GM23338 (cell line): ENCODE data around the gene GIGYF1. TPM values are rescaled to one million over a fixed set of nuclear protein-coding genes. Genes with fewer than 3 reads are reported as not detected.

Source experiments
- ATAC-seq: fragments of 200-7000 bp; cut with Tn5 transposase; 3 replicates; pipeline ENCODE4 v1.9.1; 2020
- DNase-seq: peaks from one replicate; pipeline ENCODE4 v3.0.0-alpha.2; 2015; ENCODE audit warnings: low spot score
- H2AFZ ChIP-seq: fragments of 200-600 bp; sonication (generic); 2 replicates; pipeline ENCODE4 v1.8.0; 2016; ENCODE audit warnings: antibody characterized with exemption, mild to moderate bottlenecking, moderate library complexity
- H3F3A ChIP-seq: fragments of 200-600 bp; sonication (generic); replicated peaks from 2 replicates; pipeline ENCODE4 v1.8.0; 2017; ENCODE audit warnings: antibody characterized with exemption, mixed run types, low read depth
- H3K27ac ChIP-seq: fragments of 200-600 bp; sonication (generic); 2 replicates; pipeline ENCODE4 v1.6.1; 2016; ENCODE audit warnings: low read depth
- H3K27me3 ChIP-seq: fragments of 200-600 bp; sonication (generic); 2 replicates; pipeline ENCODE4 v1.8.0; 2016; ENCODE audit warnings: mild to moderate bottlenecking, mixed run types, moderate library complexity; ENCODE audit not compliant: insufficient read depth
- H3K36me3 ChIP-seq: fragments of 200-600 bp; sonication (generic); 2 replicates; pipeline ENCODE4 v1.8.0; 2016; ENCODE audit warnings: mild to moderate bottlenecking; ENCODE audit not compliant: insufficient read depth
- H3K4me1 ChIP-seq: fragments of 200-600 bp; sonication (generic); 2 replicates; pipeline ENCODE4 v1.8.0; 2016; ENCODE audit warnings: mild to moderate bottlenecking, moderate library complexity; ENCODE audit not compliant: insufficient read depth
- H3K4me2 ChIP-seq: fragments of 200-600 bp; sonication (generic); 2 replicates; pipeline ENCODE4 v1.7.1; 2017; ENCODE audit warnings: mixed run types
- H3K4me3 ChIP-seq: fragments of 200-600 bp; sonication (generic); 2 replicates; pipeline ENCODE4 v1.6.1; 2016; ENCODE audit warnings: mixed run types
- H3K79me2 ChIP-seq: fragments of 200-600 bp; sonication (generic); replicated peaks from 2 replicates; pipeline ENCODE4 v1.8.0; 2017; ENCODE audit warnings: mild to moderate bottlenecking; ENCODE audit not compliant: insufficient read depth
- H3K9me2 ChIP-seq: fragments of 200-600 bp; sonication (generic); 2 replicates; pipeline ENCODE4 v1.8.0; 2017; ENCODE audit not compliant: insufficient read depth
- H4K20me1 ChIP-seq: fragments of 200-600 bp; sonication (generic); replicated peaks from 2 replicates; pipeline ENCODE4 v1.8.0; 2017; ENCODE audit warnings: mild to moderate bottlenecking; ENCODE audit not compliant: insufficient read depth
- H3K27ac Mint-ChIP-seq: 2 replicates; pipeline ENCODE4 v1.8.0; 2020; ENCODE audit warnings: inconsistent platforms, mild to moderate bottlenecking, moderate library complexity, mixed read lengths
- H3K27me3 Mint-ChIP-seq: 3 replicates; pipeline ENCODE4 v1.8.0; 2022; ENCODE audit warnings: low read depth, mild to moderate bottlenecking, moderate library complexity, mixed read lengths, inconsistent platforms; ENCODE audit not compliant: insufficient read depth, poor library complexity
- H3K36me3 Mint-ChIP-seq: 3 replicates; pipeline ENCODE4 v1.8.0; 2021; ENCODE audit warnings: low read depth, mild to moderate bottlenecking, inconsistent platforms, moderate library complexity, mixed read lengths
- H3K4me1 Mint-ChIP-seq: 3 replicates; pipeline ENCODE4 v1.8.0; 2020; ENCODE audit warnings: mild to moderate bottlenecking, inconsistent platforms, mixed read lengths
- H3K4me3 Mint-ChIP-seq: 3 replicates; pipeline ENCODE4 v1.8.0; 2021; ENCODE audit warnings: moderate library complexity, mild to moderate bottlenecking, inconsistent platforms, mixed read lengths
- H3K9me3 Mint-ChIP-seq: 3 replicates; pipeline ENCODE4 v1.8.0; 2020; ENCODE audit warnings: moderate library complexity, mild to moderate bottlenecking, inconsistent platforms, mixed read lengths
- CREB1 ChIP-seq: fragments of 250-450 bp; sonication (Bioruptor Pico); IDR thresholded peaks from 2 replicates; pipeline ENCODE4 v1.5.0; 2020; ENCODE audit warnings: low read depth, mild to moderate bottlenecking, moderate library complexity
- EZH2 ChIP-seq: fragments of 200-600 bp; sonication (generic); IDR thresholded peaks from one replicate; pipeline ENCODE4 v1.8.0; 2017; ENCODE audit warnings: antibody characterized with exemption, mild to moderate bottlenecking, low read depth; ENCODE audit not compliant: unreplicated experiment
- EZH2phosphoT487 ChIP-seq: fragments of 200-600 bp; sonication (generic); IDR thresholded peaks from one replicate; pipeline ENCODE4 v1.8.1; 2018; ENCODE audit warnings: antibody characterized with exemption; ENCODE audit not compliant: unreplicated experiment
- POLR2AphosphoS5 ChIP-seq: IDR thresholded peaks from 2 replicates; pipeline ENCODE4 v1.6.1; 2016; ENCODE audit warnings: antibody characterized with exemption, low read depth
- STAT1 ChIP-seq: IDR thresholded peaks from one replicate; pipeline ENCODE4 v1.6.1; 2016; ENCODE audit warnings: antibody characterized with exemption; ENCODE audit not compliant: unreplicated experiment
- ZNF114 ChIP-seq: fragments of 250-450 bp; sonication (Bioruptor Pico); IDR thresholded peaks from 2 replicates; pipeline ENCODE4 v1.5.0; 2020; ENCODE audit warnings: mild to moderate bottlenecking, moderate library complexity
- ZNF331 ChIP-seq: fragments of 250-450 bp; sonication (Bioruptor Pico); IDR thresholded peaks from 2 replicates; pipeline ENCODE4 v1.5.0; 2020; ENCODE audit warnings: low read depth, mild to moderate bottlenecking, moderate library complexity
- polyA plus RNA-seq: library from polyadenylated mRNA; unstranded; fragments of >200 nt; fragmentation: Nextera tagmentation; extraction: Ambion mirVana; gene quantifications from 2 replicates; pipeline ENCODE4 v1.2.1, GENCODE V29; 2016
- total RNA-seq: library from RNA; depleted of rRNA; stranded (reverse); fragments of >200 nt; shearing (Covaris generic); gene quantifications from 2 replicates; pipeline ENCODE4 v1.2.3, GENCODE V29; 2014
- TF ChIP-seq, protein P1 (sequence below): fragments of 250-450 bp; sonication (Bioruptor Pico); IDR thresholded peaks from 2 replicates; pipeline ENCODE4 v1.5.0; 2020; ENCODE audit warnings: mild to moderate bottlenecking, moderate library complexity

The GIGYF1 gene
- total and polyA plus RNA-seq, 2 experiments from 2014 or later: 40.4 to 69.8 TPM

DNA sequence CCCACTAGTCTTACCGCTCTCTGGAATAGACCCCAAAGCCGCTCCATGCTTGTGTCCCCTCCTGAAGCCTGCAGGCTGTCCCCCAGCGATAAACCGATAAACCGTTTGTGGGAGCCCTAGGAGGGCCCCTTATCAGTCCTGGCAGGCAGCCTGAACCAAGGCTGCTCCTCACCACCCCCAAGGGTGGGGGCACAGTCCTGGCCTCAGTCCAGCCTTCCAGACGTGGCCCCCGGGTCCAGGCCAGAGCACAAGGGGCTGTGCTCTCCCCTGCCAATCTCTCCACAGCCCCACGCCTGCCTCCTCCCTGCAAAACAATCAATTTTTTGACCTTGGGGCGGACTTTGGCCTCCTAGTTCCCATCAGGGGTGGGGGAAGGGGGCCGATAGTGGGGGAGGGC is 52.6 kb downstream of the GIGYF1 start, which contains the start of gene TFR2:
TSS of gene TFR2 (minus strand) at position 90 of the 397 bp plus-strand sequence. CDS start at position 47, 43 bp downstream.
- Histone ChIP-seq H3K27me3 (no peaks in the 10 kb centered on the region), H3K4me2 (peak within 1 kb of the TSS; percentile 60), H3K4me1 (peaks cover 4% of the 10 kb centered on the region; the same call in 1 of the 2 replicates), H3K27ac (no peak within 1 kb of the TSS), H3K9me2 (no peaks in the 10 kb centered on the region), H3K79me2 (no peaks in the 10 kb centered on the region), H4K20me1 (no peaks in the 10 kb centered on the region), H3K36me3 (no peaks in the 10 kb centered on the region), H3F3A (0 out of 2 replicates have a peak, but pooled peaks cover 4% of the 10 kb centered on the region), H2AFZ (peak within 1 kb of the TSS; percentile 12; the same call in 1 of the 2 replicates), H3K4me3 (peak within 1 kb of the TSS; percentile 46; the same call in 1 of the 2 replicates)
- no peak for TF ChIP-seq POLR2AphosphoS5
- TF ChIP-seq ZNF114 (CRISPR knock-in tag): no peak
- TF ChIP-seq EZH2phosphoT487: no peak
- TF ChIP-seq EZH2: no peak
- TF ChIP-seq CREB1 (CRISPR knock-in tag): no peak
- no peak for TF ChIP-seq STAT1
- no peaks in the 10 kb centered on the region for H3K36me3 Mint-ChIP-seq
- H3K27ac Mint-ChIP-seq: no peak within 1 kb of the TSS
- peaks cover 2% of the 10 kb centered on the region for H3K27me3 Mint-ChIP-seq
- no peaks in the 10 kb centered on the region for H3K9me3 Mint-ChIP-seq
- H3K4me1 Mint-ChIP-seq: peaks cover 23% of the 10 kb centered on the region
- no peak within 1 kb of the TSS for H3K4me3 Mint-ChIP-seq
- DNase-seq (no peak), ATAC-seq (no peak)

DNA sequence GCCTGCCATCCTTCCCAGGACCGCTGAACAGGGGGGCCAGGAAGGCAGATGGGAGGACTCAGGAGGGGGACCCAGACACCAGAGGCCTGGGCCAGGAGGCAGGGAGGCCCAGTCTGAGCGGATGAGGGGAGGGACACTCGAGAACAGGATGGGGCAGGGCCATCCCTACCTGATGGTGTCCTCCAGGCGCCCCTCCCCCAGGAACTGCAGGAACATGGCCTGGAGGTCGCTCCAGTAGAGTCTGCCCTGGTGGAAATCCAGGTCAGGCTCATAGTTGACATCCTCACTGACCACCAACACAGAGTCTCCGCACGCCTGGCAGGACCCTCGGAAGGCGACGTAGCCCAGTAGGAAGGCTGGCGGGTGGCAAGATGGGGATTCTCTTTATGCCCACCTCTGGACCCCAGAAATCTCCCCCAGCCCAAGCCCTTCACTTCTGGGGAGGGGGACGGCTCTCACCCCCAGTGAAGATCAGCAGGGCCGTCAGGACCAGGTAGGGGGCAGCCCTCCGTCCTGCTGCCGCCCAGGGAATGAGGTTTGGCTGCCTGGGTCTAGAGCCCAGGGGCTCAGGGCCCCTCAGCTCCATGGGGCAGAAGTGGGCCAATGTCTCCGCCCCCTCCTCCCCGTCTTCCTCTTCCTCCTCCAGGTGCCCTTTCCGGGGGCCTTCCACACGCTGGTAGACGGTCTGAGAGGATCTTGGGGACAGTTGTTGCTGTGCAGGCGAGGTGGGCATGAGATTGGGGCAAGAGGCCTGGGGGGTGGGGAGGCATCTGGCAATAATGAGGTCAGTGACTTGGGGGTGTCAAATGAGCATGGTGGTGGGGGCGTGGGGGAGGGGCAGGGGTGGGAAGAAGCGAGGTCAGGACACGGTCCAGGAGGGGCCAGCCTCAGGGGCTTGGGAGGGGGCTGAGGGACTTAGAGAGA is 53.3 kb downstream of the GIGYF1 start:
- Histone ChIP-seq H3K36me3 (no peaks in the 10 kb centered on the region), H3K79me2 (no peaks in the 10 kb centered on the region), H3K4me2 (peak overlapping the region; percentile 60), H3K9me2 (no peaks in the 10 kb centered on the region), H3K4me1 (peaks cover 4% of the 10 kb centered on the region; the same call in 1 of the 2 replicates), H3K27ac (no peak overlapping the region), H3K4me3 (no peak overlapping the region), H3K27me3 (no peaks in the 10 kb centered on the region), H3F3A (0 out of 2 replicates have a peak, but pooled peaks cover 4% of the 10 kb centered on the region), H4K20me1 (no peaks in the 10 kb centered on the region), H2AFZ (no peak overlapping the region)
- TF ChIP-seq CREB1 (CRISPR knock-in tag) (no peak), STAT1 (no peak), ZNF114 (CRISPR knock-in tag) (no peak)
- no peaks in the 10 kb centered on the region for H3K9me3 Mint-ChIP-seq
- H3K4me3 Mint-ChIP-seq: no peak overlapping the region
- H3K27ac Mint-ChIP-seq: no peak overlapping the region
- peak; percentile 4; the same call in 1 of the 3 replicates for ATAC-seq
- no peak for DNase-seq
- no peaks in the 10 kb centered on the region for H3K36me3 Mint-ChIP-seq
- H3K27me3 Mint-ChIP-seq: peaks cover 2% of the 10 kb centered on the region
- peaks cover 23% of the 10 kb centered on the region for H3K4me1 Mint-ChIP-seq

DNA sequence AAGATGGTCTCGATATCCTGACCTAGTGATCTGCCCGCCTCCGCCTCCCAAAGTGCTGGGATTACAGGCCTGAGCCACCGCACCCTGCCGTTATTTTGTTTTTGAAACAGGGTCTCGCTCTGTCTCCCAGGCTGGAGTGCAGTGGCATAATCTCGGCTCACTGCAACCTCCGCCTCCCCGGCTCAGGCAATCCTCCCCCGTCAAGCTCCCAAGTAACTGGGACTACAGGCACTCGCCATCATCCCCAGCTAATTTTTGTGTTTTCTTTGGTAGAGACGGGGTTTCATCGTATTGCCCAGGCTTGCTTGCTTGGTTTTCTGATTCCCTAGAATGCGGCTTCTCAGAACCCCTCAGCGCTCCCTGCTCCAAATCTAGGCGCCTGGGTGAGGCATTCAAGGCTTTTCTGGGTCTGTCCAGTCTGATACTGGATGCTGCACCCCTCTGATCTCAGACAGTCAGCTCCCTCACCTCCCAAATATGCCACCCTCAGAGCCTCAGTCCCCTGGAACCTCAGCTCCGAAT is 54.0 kb downstream of the GIGYF1 start:
- Mint-ChIP-seq H3K4me1 (peaks cover 23% of the 10 kb centered on the region), H3K9me3 (no peaks in the 10 kb centered on the region), H3K27me3 (peaks cover 2% of the 10 kb centered on the region), H3K27ac (no peak overlapping the region), H3K36me3 (no peaks in the 10 kb centered on the region), H3K4me3 (no peak overlapping the region)
- no peaks in the 10 kb centered on the region for H3K79me2 ChIP-seq
- H3K36me3 ChIP-seq: no peaks in the 10 kb centered on the region
- peak overlapping the region; percentile 60 for H3K4me2 ChIP-seq
- no peaks in the 10 kb centered on the region for H3K9me2 ChIP-seq
- ATAC-seq (peak; percentile 7; the same call in 1 of the 3 replicates), DNase-seq (no peak)
- H3K4me3 ChIP-seq: no peak overlapping the region
- H2AFZ ChIP-seq: no peak overlapping the region
- 0 out of 2 replicates have a peak, but pooled peaks cover 4% of the 10 kb centered on the region for H3F3A ChIP-seq
- no peaks in the 10 kb centered on the region for H4K20me1 ChIP-seq
- no peak overlapping the region for H3K27ac ChIP-seq
- H3K4me1 ChIP-seq: peaks cover 4% of the 10 kb centered on the region; the same call in 1 of the 2 replicates
- no peaks in the 10 kb centered on the region for H3K27me3 ChIP-seq
- TF ChIP-seq, protein P1, sequence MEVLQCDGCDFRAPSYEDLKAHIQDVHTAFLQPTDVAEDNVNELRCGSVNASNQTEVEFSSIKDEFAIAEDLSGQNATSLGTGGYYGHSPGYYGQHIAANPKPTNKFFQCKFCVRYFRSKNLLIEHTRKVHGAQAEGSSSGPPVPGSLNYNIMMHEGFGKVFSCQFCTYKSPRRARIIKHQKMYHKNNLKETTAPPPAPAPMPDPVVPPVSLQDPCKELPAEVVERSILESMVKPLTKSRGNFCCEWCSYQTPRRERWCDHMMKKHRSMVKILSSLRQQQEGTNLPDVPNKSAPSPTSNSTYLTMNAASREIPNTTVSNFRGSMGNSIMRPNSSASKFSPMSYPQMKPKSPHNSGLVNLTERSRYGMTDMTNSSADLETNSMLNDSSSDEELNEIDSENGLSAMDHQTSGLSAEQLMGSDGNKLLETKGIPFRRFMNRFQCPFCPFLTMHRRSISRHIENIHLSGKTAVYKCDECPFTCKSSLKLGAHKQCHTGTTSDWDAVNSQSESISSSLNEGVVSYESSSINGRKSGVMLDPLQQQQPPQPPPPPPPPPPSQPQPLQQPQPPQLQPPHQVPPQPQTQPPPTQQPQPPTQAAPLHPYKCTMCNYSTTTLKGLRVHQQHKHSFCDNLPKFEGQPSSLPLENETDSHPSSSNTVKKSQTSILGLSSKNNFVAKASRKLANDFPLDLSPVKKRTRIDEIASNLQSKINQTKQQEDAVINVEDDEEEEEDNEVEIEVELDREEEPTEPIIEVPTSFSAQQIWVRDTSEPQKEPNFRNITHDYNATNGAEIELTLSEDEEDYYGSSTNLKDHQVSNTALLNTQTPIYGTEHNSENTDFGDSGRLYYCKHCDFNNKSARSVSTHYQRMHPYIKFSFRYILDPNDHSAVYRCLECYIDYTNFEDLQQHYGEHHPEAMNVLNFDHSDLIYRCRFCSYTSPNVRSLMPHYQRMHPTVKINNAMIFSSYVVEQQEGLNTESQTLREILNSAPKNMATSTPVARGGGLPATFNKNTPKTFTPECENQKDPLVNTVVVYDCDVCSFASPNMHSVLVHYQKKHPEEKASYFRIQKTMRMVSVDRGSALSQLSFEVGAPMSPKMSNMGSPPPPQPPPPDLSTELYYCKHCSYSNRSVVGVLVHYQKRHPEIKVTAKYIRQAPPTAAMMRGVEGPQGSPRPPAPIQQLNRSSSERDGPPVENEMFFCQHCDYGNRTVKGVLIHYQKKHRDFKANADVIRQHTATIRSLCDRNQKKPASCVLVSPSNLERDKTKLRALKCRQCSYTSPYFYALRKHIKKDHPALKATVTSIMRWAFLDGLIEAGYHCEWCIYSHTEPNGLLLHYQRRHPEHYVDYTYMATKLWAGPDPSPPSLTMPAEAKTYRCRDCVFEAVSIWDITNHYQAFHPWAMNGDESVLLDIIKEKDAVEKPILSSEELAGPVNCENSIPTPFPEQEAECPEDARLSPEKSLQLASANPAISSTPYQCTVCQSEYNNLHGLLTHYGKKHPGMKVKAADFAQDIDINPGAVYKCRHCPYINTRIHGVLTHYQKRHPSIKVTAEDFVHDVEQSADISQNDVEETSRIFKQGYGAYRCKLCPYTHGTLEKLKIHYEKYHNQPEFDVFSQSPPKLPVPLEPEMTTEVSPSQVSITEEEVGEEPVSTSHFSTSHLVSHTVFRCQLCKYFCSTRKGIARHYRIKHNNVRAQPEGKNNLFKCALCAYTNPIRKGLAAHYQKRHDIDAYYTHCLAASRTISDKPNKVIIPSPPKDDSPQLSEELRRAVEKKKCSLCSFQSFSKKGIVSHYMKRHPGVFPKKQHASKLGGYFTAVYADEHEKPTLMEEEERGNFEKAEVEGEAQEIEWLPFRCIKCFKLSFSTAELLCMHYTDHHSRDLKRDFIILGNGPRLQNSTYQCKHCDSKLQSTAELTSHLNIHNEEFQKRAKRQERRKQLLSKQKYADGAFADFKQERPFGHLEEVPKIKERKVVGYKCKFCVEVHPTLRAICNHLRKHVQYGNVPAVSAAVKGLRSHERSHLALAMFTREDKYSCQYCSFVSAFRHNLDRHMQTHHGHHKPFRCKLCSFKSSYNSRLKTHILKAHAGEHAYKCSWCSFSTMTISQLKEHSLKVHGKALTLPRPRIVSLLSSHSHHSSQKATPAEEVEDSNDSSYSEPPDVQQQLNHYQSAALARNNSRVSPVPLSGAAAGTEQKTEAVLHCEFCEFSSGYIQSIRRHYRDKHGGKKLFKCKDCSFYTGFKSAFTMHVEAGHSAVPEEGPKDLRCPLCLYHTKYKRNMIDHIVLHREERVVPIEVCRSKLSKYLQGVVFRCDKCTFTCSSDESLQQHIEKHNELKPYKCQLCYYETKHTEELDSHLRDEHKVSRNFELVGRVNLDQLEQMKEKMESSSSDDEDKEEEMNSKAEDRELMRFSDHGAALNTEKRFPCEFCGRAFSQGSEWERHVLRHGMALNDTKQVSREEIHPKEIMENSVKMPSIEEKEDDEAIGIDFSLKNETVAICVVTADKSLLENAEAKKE (CRISPR knock-in tag): no peak
- TF ChIP-seq EZH2 (no peak), CREB1 (CRISPR knock-in tag) (no peak), POLR2AphosphoS5 (no peak), ZNF331 (no peak)
